Adrenal gland (tissue), 5 donors: ENCODE measurements around the gene BPIFB6.

Experiments
- POLR2A ChIP-seq, 2 donors: fragments of 450-650 bp; IDR thresholded peaks; one replicate each; pipeline ENCODE4 v1.6.1; 2017; ENCODE audit warnings: antibody characterized with exemption in 2 of 2, mild to moderate bottlenecking in 2 of 2, moderate library complexity in 1 of 2
- TF ChIP-seq, protein P1 (sequence below), 6 experiments: fragments of 450-650 bp in 4 of 6; fragments of 200-600 bp in 2 of 6; sonication (generic) in 1 of 6; IDR thresholded peaks; 1 replicate in 5 of 6; 2 replicates in 1 of 6; pipeline versions ENCODE4 v1.5.1 to v1.8.0; 2016 to 2021; ENCODE audit warnings: antibody characterized with exemption in 6 of 6, mild to moderate bottlenecking in 2 of 6, moderate library complexity in 1 of 6
- donor health status: DM: no; HTN: no; CAD: no.

DNA sequence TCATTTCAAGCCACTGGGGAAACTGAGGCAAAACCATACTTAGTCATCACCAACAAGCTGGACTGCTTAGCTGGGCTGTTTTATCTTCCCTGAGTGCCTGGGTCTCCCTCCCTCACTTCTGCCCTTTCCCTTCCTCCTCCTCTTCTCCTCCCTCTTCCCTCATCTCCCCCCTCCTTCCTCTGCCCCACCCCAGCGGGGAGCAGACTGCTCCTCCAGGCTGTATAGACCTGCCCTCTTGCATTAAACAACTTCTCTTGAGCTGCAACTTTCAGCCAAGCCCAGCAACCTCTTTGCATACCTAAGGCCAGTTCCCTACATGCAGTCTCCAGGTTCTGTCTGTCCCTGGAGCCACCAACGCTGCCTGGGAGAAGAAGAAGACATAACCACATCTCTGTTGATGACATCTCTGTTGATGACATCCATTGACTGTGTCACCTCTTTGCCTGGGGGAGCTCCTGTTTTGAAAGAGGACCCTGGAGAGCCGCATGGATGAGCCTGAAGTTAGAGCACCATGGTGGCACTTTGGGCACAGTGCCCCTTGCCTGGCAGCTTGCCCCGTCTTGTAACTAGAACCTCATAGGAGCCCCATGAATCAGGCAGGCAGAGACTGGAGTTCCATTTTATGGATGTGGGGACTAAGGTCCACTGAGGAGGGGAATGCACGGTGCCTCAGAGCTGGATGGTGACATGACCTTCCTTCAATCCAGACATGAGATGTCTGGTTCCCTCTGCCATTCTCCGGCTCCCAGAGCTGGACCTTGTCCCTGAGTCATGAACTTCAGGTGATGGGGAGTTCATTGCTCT, 7.8 kb upstream of the BPIFB6 start:
- TF ChIP-seq, protein P1, sequence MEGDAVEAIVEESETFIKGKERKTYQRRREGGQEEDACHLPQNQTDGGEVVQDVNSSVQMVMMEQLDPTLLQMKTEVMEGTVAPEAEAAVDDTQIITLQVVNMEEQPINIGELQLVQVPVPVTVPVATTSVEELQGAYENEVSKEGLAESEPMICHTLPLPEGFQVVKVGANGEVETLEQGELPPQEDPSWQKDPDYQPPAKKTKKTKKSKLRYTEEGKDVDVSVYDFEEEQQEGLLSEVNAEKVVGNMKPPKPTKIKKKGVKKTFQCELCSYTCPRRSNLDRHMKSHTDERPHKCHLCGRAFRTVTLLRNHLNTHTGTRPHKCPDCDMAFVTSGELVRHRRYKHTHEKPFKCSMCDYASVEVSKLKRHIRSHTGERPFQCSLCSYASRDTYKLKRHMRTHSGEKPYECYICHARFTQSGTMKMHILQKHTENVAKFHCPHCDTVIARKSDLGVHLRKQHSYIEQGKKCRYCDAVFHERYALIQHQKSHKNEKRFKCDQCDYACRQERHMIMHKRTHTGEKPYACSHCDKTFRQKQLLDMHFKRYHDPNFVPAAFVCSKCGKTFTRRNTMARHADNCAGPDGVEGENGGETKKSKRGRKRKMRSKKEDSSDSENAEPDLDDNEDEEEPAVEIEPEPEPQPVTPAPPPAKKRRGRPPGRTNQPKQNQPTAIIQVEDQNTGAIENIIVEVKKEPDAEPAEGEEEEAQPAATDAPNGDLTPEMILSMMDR (IDR thresholded peaks at IDR 0.05), result no peak
- no peak for TF ChIP-seq POLR2A (IDR thresholded peaks at IDR 0.05)
